Thyroid gland (tissue), 4 donors: Measurements from ENCODE around the gene PHEX.

ENCODE experiments used
- CTCF ChIP-seq, 6 experiments: fragments of 200-600 bp in 3 of 6; fragments of 450-650 bp in 3 of 6; sonication (generic) in 3 of 6; IDR thresholded peaks; one replicate each; pipeline ENCODE4 v1.5.1; 2016 to 2019; ENCODE audit warnings: antibody characterized with exemption in 6 of 6, mild to moderate bottlenecking in 2 of 6, inconsistent platforms in 1 of 6, moderate library complexity in 1 of 6
- POLR2A ChIP-seq, 2 donors: fragments of 450-650 bp; IDR thresholded peaks; one replicate each; pipeline ENCODE4 v1.6.1; 2017; ENCODE audit warnings: antibody characterized with exemption in 2 of 2, mild to moderate bottlenecking in 2 of 2, moderate library complexity in 1 of 2

DNA sequence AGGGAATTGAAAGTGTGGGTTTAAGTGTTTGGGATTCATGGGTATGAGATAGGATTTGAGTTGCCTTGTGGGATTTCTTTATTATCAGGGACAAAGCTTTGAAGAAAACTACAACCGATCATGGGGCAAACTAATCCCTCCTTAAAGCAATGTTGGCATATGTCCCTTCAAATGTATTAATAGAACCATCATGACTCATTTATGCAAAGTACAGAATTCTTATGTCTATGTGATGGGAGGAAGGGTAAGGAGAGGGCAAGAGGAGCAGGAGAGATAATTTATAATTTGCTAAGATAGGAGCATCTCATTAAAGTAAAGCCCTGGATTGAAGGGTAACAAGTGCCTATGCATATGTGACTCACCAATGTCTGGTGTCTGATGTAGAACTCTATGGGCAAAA, 94.2 kb downstream of the PHEX start:
- TF ChIP-seq CTCF (IDR thresholded peaks at IDR 0.05) (no peak), POLR2A (IDR thresholded peaks at IDR 0.05) (no peak)
